NT2/D1 (cell line): ENCODE results near the gene ZNF606.

Source experiments
- SUZ12 ChIP-seq: IDR thresholded peaks from 2 replicates; pipeline ENCODE4 v1.6.1; 2011; ENCODE audit not compliant: insufficient read length, insufficient read depth; ENCODE audit errors: extremely low read depth
- YY1 ChIP-seq: IDR thresholded peaks from 2 replicates; pipeline ENCODE4 v1.6.1; 2011; ENCODE audit not compliant: insufficient read length, insufficient read depth
- ZNF274 ChIP-seq: IDR thresholded peaks from 2 replicates; pipeline ENCODE4 v1.6.1; 2011; ENCODE audit warnings: mild to moderate bottlenecking, low read depth, low read length

DNA sequence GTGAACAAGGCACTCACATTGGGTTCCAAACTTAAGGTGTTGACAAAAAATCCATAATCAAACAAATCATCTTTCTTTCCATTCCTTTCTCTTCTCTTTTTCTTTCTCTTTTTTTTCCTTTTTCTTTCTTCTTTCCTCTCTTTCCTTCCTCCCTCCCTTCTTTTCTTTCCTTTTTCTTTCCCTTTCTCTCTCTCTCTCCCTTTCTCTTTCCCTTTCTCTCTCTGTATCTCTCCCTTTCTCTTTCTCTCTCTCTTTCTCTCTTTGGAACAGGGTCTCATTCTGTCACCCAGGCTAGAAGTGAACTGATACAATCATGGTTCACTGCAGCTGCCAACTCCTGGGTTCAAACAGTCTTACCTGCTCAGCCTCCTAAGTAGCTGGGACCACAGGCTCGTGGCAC is 40.8 kb downstream of the ZNF606 start:
- TF ChIP-seq ZNF274 (no peak), SUZ12 (no peak), YY1 (no peak)
